NCI-H748 (cell line): ENCODE results near the gene TACR1.
"Not testable (repeated sequence)": the region's sequence is repeated elsewhere in the genome, so short reads cannot be mapped to it uniquely, and the experiment has no call there.

Experiments used
- DNase-seq: peaks from one replicate; lab custom pipeline; 2025; ENCODE audit not compliant: unreplicated experiment; lab: John Stamatoyannopoulos, UW

TACR1 gene

DNA sequence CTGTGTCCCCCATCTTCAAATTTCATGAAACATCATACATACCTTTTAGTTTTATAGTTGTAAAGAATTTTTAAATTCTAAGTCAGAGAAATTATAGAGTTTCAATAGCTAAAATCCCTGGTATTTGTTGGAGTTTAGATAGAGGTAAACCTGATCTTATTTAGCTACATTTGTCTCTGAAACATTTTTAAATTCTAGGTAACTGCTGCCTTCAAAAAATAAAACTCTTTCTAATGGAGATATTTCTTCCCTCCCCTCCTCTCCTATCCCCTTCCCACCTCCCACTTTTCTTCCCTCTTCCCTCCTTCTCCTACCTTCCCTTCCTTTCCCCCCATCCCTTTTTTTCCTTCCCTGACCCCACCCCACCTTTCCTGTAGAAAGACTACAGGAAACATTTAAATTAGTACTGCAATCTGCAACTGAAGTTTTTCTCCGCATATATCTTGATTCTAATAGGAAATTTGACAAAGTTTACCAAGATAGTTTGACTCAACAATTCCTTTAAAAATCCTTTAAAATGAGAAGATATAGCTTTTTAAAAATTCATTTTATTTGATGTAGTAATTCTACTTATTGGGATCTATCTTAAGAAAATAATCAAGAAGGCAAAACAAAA, 4.1 kb downstream of the TACR1 start:
- DNase-seq = no peak

DNA sequence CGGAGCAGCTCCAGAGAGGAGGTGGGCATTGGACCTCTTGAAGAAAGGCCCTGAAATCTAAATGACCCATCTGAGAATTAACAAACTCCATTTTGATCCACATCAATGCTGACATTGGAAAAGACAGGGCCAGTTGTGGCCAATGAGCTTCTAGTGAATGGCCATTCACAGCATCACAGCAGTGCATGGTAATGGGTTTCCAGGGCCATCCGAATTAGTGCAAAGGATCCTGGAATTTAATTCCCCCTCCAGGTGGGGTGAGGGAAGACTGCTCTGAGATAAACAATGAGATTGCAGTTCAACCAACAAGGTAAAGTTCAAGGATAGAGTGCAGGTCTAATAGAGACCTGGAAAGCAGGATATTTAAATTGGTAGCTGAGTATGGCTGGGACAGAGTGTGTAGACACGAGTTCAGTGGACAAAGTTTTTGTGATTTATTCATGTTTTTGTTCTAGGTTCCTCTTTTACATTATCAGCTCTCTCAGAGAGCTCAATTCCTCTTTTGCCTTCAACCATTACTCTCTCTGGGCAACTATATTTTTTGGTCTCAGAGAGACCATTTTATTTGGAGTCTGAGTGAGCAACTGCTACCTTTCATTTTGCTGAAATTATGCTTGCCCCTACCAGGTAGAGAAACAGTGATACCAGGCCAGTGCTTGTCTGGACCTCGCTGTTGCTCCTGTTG, 5.0 kb downstream of the TACR1 start:
- no peak for DNase-seq

DNA sequence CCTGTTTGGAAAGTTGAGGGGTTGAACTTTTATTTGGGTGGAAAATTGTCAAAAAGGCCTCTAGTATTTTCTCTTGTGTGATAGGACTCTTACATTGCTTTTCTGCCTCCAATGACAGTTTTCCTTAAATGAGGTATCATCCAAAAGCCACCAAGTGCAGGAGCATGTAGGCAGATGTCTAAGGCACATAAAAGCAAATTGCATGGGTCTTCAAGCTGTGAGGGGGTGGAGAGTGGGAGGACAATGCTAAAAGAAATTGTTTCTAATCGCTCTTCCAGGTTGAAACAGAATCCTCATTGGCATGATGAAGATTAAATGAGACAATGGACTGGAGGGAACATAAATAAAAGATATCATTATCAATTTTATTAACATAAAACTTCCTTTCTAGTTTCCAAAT, 6.8 kb downstream of the TACR1 start:
- no peak for DNase-seq

DNA sequence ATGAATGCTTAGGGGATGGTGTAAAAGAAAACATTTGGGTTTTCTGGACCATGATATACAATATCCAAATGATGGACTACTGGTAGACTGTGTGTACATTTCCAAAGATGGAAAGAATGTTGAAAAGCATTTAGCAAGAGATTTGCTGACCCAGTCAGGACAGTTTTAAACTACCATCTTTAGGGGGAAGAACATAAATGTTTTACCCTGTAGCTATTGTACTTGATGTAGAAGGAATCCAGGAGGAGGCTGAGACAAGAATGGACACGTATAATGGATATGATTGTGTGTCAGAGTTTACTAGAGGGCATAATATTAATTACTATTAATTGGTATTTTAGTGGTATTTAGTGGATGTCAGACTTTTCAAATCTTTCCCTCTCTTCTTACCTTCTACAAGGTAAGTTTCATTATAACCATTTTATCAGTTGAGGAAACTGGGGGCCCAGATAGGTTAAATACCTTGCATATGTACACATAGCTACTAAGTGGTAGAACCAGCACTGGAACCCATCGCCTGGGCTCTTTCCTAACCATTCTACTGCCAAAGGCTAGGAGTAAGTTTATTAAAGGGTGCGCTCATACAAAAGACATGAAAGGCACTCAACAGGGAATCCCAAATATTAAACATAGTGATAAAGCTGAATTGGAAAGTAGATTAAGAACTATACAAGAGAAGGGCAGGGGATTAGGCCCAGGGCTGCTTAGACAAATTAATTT, 8.9 kb downstream of the TACR1 start:
- DNase-seq = no peak

DNA sequence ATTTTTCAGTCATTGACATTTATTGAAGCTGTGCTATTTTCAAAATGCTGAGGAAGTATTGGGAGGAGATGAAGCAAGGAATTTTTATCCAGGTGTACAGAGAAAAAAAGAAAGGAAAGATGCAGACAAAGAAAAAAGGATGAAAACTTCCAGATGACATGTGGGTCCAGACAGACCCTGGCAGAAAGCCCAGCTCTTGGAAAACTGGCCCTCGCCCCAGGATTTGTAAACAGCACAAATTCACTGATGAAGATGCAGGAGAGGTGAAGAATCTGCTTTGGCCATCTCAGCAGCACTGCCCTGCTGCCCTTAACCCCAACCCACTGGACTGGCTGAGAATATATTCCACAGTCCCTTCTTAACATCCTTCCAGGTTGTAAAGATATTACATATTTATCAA, 12.5 kb downstream of the TACR1 start:
- no peak for DNase-seq

DNA sequence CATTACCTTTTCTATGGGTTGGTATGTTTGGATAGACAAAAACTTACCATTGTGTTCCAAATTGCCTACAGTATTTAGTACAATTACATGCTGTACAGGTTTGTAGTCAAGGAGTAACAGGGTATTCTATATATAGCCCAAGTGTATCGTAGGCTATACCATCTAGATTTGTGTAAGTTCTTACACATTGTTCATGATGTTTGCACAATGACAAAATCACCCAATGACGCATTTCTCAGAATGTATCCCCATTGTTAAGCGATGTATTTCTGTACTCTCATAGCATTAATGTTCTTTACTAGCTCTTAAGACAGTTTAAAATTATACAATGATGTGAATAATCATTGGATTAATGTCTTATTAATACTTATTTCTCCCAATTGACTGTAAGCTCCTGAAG, 16.7 kb downstream of the TACR1 start:
- DNase-seq = no peak

DNA sequence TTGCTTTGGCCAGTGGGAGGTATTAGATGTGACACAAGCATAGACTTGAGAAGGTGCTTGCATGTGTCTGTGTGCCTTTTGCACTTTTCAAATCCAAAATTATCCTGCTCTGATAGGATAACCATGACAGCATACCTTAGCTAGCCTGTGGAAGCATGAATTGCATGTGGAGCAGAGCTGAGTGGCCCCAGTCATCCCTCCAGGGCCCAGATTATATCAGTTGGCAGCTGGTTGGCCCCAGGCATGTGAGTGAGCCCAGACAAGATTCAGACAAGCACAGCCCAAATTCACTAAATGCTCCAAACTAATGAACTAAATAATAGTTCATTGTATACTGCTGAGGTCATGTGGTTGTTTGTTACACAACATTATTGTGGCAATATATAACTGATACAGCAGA, 18.8 kb downstream of the TACR1 start:
- no peak for DNase-seq

DNA sequence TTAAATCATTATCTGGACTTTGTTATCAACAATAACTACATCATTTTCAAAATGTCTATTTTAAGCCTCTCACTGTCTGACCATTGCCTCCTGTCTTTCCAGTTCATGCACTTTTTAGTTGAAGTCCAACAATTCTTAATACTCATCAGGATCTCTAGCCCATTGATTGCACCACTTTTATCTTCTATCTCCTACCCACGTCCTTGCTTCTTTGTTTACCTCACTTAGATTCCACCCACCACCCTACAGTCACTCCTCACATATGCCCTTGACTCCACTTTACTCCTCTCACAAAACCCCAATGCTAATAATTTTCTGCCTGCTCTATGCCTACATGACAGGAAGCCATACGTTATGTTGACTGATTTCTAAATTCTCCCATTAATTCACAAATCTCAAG, 21.9 kb downstream of the TACR1 start:
- no peak for DNase-seq

DNA sequence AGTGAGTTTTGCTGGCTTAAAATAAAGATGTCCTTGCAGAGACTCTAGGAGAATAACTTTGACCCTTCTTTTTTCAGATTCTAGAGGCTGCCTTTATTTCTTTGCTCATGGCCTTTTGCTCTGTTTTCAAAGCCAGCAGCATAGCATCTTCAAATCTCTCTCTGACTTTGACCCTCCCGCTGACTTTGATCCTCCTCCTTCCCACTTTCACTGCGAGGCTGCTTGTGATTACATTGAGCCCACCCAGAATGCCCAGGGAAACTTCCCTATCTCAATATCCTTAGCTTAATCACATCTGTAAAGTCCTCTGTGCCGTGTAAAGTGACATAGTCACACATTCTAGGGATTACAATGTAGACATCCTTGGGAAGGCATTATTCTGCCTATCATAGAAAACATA, 23.9 kb downstream of the TACR1 start:
- DNase-seq = no peak

DNA sequence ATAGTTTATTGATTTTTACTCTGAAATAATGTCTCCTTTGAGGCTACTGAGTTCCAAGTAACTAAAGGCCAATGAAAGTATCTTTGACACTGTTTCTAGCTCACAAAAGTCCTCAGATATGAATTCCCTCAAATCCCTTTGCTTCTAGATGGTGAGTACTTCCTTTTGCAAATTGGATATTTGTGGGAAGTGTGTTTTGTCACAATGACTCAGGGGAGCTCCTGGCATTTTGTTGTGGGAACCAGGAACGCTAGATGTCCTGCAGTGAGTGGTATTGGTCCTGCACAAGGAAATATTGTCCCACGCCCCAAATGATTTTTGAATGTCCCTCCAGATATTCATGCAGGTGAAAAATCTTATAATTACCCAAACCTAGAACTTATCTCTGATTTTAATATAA, 24.3 kb downstream of the TACR1 start:
- DNase-seq = no peak

DNA sequence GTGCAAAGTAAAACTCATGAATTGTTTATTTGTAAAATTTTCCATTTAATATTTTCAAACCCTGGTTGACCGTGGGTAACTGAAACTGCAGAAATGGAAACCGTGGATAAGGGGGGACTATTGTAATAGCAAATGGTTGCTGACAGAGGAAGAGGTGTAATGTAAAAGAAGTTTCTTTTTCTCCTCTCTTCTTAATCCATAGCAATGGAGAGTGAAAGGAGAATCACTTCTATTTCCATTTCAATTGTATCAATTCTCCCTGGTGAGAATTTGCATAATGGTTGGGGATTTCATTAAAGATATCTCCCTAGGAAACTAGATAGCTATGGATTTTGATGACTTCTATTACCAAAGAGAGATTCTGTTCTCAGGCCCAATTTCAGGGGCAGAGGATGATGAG, 24.8 kb downstream of the TACR1 start:
- DNase-seq = no peak

DNA sequence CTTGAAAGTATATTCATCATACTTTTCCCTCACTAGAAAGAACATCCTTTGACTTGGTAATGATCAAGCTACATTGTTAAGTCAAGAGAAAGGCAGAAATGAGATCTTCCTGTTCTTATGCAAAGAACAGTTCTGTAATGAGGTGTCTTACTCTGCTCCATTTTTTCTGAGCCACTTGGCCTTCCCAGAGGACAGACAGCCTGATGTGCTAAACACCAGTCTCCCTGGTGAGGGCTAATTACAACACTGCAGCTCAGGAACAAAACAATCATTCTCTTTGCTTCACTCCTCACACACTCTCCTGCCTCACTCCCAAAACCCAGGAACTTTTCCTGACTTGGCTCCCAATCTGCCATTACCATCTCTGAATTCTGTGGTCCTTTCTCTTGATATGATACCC, 25.6 kb downstream of the TACR1 start:
- DNase-seq = no peak

DNA sequence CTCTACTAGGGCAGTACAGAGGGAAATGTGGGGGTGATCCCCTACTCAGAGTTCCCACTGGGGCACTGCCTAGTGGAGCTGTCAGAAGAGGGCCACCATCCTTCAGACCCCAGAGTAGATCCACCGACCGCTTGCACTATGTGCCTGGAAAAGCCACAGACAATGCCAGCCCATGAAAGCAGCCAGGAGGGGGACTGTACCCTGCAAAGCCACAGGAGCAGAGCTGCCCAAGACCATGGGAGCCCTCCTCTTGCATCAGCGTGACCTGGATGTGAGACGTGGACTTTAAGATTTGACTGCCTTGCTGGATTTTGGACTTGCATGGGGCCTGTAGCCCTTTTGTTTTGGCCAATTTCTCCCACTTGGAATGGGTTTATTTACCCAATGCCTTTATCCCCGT, 27.9 kb downstream of the TACR1 start:
- not testable (repeated sequence) for DNase-seq

DNA sequence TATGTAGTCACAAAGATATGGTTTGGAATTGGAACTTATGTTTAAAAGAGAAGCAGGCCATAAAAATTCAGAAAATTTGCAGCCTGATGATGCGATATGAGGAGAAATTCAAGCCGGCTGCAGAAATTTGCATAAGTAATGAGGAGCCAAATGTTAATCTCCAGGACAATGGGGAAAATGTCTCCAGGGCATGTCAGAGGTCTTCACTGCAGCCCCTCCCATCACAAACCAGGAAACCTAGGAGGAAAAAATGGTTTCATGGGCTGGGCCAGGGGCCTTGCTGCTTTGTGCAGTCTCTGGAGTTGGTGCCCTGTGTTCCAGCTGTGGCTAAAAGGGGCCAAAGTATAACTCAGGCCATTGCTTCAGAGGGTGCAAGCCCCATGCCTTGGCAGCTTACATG, 28.4 kb downstream of the TACR1 start:
- DNase-seq = no peak

DNA sequence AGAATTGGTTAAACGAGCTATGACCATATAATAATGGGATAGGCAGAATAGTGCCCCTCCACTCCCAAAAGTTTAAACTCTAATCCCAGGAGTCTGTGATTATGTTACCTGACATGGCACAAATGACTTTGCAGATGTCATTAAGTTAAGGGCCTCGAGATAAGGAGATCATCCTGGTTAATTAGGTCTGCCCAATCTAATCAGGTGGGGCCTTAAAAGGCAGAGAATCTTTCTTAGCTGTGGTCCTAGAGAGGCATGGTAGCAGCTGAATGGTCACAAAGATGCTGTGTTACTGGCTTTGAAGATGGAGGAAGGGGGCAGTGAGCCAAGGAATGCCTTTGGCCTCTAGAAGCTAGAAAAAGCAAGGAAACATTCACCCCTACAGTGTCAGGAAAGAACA, 31.1 kb downstream of the TACR1 start:
- no peak for DNase-seq

DNA sequence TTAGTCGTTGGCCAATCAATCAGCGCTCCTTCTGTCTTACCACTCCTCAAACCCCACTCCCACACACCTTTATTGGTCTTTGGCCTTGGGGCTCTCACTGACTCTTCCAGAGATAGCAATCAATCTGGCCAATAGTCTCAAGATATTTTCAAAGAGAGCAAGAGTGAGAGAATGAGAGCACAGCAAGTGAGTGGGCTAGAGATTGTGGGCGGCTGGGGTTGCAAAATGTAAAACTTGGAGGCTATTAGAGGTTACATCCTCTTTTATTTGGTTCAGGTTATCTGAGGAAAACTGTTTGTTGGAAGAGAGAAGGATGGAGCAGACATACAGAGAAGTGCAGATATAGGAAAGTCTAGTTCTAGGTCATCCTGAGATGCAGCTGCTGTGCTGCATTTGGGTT, 32.8 kb downstream of the TACR1 start:
- no peak for DNase-seq

DNA sequence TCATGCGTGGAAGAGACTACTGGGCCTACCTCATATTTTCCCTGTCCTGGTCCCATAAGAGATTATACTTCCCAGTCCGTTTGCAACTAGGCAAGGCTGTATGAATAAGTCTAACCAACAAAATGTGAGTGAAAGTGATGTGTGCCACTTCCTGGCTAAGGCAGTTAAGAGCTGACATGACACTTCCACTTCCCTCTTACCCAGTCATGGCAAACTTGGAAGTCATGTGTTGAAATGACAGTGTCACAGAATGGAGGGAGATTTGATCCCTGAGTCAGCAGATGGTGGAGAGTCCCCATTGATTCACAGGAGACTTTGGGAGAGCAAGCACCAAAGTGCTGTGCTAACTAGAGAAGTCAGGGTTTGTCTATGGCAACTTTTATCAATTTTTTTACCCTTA, 36.4 kb downstream of the TACR1 start:
- no peak for DNase-seq

DNA sequence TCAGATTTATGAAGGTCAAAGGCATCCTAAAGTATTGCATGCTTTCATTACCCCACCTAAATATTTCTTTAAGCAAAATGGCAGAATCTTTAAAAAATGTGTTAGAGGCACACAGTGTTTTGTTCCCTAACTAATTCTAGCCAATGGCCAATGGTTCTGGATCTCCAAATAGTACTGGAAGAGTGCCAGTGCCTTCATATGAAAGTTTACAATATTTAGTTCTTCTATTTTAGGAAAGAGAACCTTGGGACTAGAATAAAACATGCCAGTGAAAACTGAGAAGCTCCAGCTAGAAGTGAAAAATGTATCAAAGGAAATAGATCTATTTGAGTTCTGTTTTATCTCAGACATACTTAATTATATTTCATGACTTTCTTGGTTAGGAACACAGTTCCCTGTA, 37.1 kb downstream of the TACR1 start:
- no peak for DNase-seq

DNA sequence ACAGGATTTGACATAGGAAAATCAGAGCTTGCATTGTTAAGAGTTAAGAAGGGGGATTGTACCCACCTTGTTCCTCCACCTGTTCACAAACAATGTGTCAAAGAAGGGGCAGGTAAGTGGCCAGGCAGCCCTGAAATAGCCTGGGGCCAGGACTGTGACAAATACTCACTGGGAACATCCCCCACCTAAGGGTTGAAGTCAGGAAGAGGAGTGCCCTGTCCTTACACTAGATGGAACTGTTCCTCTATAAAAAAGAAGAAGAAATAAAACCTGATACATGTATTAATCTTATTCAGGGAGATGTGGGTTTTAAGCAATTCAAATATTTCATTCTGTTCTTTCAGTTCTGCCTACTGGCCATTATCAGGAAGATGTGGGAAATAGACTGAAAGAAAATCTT, 41.9 kb downstream of the TACR1 start:
- no peak for DNase-seq

DNA sequence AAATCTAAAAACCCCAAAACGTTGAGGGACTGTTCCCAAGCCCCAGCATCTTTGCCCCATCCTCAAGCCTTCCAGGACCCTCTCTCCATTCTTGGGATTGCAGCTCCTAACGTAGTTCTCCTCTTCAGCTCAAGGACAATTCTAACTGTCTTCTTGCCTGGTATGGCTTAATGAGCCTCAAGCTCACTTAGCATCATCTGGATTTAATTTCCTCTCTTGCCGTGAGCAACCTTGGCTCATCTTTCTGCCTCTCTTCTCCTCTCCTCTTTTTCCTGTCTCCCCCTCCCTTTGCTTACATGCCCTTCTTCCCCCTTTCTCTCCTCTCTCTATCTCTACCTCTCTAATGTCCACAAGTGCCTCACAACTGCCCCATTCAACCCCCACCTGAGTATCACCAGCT, 44.2 kb downstream of the TACR1 start:
- DNase-seq = no peak

DNA sequence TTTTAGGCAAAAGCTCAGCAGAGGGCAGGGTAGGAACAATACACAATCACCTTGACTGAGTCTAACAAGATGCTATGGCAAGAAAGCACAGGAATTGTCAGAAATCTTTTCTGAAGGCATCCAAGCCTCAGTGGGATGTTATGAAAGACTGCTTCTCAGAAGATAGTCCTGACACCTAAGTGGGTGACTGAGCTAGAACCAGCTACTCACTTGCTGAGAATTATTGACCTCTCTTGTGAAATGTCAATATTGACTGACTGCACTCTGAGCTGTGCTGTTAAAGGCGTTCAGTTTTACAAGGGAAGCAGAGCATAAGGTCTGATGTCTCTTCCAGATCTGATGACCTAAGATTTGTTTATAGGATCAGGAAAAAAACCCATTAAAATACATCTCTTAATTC, 46.1 kb downstream of the TACR1 start:
- DNase-seq = peak; percentile 66

DNA sequence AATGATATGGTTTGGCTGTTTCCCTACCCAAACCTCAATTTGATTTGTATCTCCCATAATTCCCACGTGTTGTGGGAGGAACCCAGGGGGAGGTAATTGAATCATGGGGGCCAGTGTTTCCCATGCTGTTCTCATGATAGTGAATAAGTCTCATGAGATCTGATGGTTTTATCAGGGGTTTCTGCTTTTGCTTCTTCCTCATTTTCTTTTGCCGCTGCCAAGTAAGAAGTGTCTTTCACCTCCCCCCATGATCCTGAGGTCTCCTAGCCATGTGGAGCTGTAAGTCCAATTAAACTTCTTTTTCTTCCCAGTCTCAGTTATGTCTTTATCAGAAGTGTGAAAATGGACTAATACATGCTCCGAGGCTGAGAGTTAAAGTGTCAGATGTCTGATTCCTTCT, 47.1 kb downstream of the TACR1 start:
- DNase-seq = not testable (repeated sequence)

DNA sequence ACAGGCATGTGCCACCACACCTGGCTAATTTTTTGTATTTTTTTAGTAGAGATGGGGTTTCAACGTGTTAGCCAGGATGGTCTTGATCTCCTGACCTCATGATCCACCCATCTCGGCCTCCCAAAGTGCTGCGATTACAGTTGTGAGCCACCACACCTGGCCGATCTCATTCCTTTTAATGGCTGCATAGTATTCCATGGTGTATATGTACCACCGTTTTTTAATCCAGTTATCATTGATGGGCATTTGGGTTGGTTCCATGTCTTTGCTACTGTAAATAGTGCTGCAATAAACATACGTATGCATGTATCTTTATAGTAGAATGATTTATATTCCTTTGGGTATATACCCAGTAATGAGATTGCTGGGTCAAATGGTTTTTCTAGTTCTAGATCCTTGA, 51.4 kb downstream of the TACR1 start:
- not testable (repeated sequence) for DNase-seq
